AG20443 (cell line): ENCODE data around the gene ZCWPW2.

Experiments
- DNase-seq: peaks from one replicate; pipeline ENCODE4 v3.0.0; 2012; ENCODE audit warnings: low spot score, mixed read lengths

Gene ZCWPW2, protein sequence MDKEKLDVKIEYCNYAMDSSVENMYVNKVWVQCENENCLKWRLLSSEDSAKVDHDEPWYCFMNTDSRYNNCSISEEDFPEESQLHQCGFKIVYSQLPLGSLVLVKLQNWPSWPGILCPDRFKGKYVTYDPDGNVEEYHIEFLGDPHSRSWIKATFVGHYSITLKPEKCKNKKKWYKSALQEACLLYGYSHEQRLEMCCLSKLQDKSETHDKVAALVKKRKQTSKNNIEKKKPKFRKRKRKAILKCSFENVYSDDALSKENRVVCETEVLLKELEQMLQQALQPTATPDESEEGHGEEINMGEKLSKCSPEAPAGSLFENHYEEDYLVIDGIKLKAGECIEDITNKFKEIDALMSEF

DNA sequence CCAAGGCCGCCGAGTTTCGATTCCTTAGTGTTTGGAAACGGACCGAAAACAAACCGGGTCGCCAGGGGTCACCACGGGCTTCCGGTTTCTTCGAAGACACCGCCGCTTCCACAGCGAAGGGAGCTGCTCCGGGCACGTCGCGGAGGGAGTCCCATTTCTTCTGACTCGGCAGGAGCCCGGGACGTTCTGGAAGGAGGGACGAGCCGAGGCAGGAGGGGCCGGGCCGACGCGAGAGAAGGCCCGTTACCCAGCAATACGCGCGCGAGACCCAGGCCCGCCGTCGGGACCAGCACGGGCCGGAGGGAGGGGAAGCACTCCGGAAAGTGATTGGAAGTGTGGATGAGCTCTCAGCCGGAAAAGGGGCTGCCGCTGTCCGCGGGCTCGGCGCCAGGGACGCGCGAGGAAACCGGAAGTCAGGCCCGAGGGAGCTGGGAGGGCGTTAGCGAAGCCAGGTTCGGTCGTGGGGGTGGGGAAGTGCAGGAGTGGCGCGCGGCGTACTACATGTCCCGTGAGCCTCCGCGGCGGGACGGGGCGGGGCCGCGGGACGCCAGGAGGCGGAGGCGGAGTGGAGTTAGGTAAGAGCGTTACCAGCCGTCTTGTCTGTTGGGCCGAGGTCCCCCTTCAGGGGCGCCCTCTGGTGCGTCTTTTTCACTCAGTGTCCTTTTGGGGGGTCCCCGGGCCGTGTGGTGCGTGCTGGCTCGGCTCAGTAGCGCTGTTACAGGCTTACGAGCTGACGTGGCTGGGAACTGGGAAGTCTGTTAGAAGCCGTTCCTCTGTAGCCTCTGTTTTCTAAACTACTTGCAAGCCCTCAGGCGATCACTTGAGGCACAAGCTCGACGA is at the start of gene ZCWPW2, which contains the start of gene AZI2:
Gene ZCWPW2 (plus strand): TSS at position 93 of the 840 bp plus-strand sequence. CDS start 64,348 bp downstream, outside the sequence.
Gene AZI2 (minus strand): TSS at position 196 of the 840 bp plus-strand sequence. CDS start 8,207 bp downstream, outside the sequence.
- peak; percentile 93 for DNase-seq

- no peak for DNase-seq
Measured at GRCh38 chr3:28299705-28300104, 48.8 kb upstream of the ZCWPW2 start.

- no peak for DNase-seq
Measured at GRCh38 chr3:28300345-28300962, 48.1 kb upstream of the ZCWPW2 start.

GRCh38 chr3:28301688-28302087 is 46.8 kb upstream of the ZCWPW2 start:
- DNase-seq: no peak

GRCh38 chr3:28308196-28308595 is 40.3 kb upstream of the ZCWPW2 start:
- DNase-seq: no peak

GRCh38 chr3:28315711-28316110 is 32.8 kb upstream of the ZCWPW2 start:
- DNase-seq: no peak

- no peak for DNase-seq
Measured at GRCh38 chr3:28316226-28316625, 32.3 kb upstream of the ZCWPW2 start.

- DNase-seq: peak; percentile 64
Measured at GRCh38 chr3:28317438-28318022, 31.0 kb upstream of the ZCWPW2 start.

- no peak for DNase-seq
Measured at GRCh38 chr3:28320981-28321380, 27.5 kb upstream of the ZCWPW2 start.

DNA sequence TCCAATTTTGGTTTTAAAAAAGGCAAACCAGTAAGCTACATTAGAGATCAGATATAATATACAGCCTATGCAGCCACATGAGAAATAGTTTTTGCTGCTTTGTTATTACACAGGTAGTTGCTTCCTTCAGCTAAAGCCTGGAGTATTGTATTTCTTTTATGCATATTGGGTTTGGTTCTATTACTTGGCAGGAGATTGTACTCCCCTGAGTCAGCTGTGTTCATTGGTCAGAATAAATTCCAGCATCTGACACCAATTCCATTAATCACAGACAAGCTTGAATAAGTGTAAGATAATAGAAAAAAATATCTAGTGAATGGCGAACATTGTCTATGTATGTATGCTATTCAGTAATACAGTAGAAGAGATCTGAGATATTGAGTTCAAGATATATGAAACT is 26.1 kb upstream of the ZCWPW2 start:
- DNase-seq: peak; percentile 9

GRCh38 chr3:28326458-28326926 is 22.0 kb upstream of the ZCWPW2 start:
- no peak for DNase-seq

GRCh38 chr3:28328188-28329151 is 20.1 kb upstream of the ZCWPW2 start:
- DNase-seq: no peak

DNA sequence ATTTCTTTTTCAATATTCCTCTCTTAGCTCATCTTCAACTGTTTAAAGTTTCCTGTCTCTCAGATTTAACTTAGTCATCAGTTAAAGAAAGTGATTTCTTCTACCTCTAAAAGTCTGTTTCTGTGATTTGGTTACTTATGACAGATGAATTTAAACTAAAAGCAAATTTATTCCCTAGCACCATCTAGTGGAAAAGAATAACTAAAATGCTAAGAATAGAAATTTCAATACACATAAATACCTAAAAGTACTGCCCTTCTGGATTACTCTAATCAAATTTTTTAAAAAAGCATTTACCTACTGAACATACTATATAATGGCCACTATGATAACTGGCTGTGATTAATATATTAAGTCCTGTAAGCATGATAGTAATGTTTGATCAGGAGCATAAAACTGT is 14.0 kb upstream of the ZCWPW2 start:
- DNase-seq: no peak

DNA sequence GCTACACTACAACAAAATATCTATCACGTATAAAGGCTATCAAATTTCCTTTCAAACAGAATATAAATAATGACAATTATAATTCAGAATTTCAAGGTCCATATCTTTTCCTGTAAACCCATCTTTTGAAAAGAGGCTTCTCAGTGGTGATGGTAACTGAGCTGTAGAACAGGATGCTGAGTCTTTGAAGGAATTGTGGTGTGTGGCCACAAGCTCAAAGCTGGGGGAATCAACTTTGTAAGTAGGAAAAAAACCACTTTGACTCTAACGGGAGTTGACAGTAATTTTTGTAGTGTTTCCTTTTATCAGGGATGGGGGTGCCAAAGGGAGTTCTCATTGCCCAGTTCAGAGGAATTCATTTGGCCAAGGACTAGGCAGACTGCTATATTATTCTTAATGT is 13.3 kb upstream of the ZCWPW2 start:
- DNase-seq: no peak

- no peak for DNase-seq
Measured at GRCh38 chr3:28337230-28337629, 11.3 kb upstream of the ZCWPW2 start.

GRCh38 chr3:28343144-28343543 is 5.4 kb upstream of the ZCWPW2 start:
- no peak for DNase-seq

GRCh38 chr3:28345690-28346089 is 2.8 kb upstream of the ZCWPW2 start:
- DNase-seq: no peak

DNA sequence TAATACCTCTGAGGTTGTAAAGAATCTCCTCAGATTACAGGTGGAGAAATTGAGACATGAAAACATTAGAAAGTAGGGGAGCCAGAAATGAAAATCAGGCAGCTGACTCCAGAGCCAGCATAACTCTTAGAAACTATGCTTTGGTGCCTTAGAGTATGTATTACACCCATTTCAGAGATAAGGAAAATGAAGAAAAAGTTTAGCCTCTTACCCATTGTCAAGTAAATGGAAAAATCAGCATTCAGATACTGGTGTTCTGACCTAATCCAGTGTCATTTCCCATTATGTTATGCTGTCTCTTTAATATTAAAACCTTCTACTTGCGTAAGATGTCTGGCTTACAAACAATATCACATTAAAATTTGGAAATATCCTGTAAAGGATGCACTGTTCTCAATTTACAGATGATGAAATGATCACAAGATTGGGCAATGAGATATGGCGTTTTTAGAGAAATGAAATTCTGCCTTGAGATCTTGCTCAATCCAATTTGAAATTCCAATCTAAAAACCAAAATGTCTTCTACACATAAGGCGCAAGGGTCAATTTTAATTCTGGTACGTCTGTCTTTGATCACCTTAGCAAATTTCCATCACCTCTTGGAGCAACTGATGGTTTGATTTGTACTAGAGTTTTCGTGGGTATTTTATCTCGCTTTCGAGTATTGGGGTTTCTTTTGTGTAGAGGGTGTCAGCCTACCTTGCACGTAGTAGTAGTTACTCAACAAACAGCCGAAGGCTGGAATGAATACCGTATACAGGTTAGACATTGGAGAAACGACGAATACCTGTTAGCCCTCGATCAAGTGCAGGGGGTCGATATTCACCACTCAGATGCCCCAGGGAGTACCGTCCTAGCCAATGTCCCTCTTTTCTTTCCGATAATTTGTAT is 902 bp upstream of the ZCWPW2 start:
- peak; percentile 21 for DNase-seq

- DNase-seq: peak; percentile 90
Measured at GRCh38 chr3:28348265-28348628, 274 bp upstream of the ZCWPW2 start.

- DNase-seq: no peak
Measured at GRCh38 chr3:28349469-28350000, 1.0 kb downstream of the ZCWPW2 start.
